Glutamatergic neuron (in vitro differentiated cells): ENCODE results near the gene AK4. TPM values are rescaled to one million over a fixed set of nuclear protein-coding genes. Genes with fewer than 3 reads are reported as not detected.

Experiments
- DNase-seq: peaks from one replicate; pipeline ENCODE4 v3.0.0; 2022
- H3K27ac Mint-ChIP-seq: one replicate; pipeline ENCODE4 v1.8.0; 2020; ENCODE audit warnings: mild to moderate bottlenecking, mixed read lengths, inconsistent platforms; ENCODE audit not compliant: unreplicated experiment
- H3K27me3 Mint-ChIP-seq: one replicate; pipeline ENCODE4 v1.8.0; 2020; ENCODE audit warnings: mild to moderate bottlenecking, moderate library complexity, mixed read lengths, inconsistent platforms; ENCODE audit not compliant: unreplicated experiment
- H3K36me3 Mint-ChIP-seq: one replicate; pipeline ENCODE4 v1.8.0; 2020; ENCODE audit warnings: mild to moderate bottlenecking, mixed read lengths, inconsistent platforms; ENCODE audit not compliant: unreplicated experiment
- H3K4me1 Mint-ChIP-seq: one replicate; pipeline ENCODE4 v1.8.0; 2020; ENCODE audit warnings: mild to moderate bottlenecking, low read depth, mixed read lengths, inconsistent platforms; ENCODE audit not compliant: unreplicated experiment
- H3K4me3 Mint-ChIP-seq: one replicate; pipeline ENCODE4 v1.8.0; 2020; ENCODE audit warnings: mild to moderate bottlenecking, mixed read lengths, inconsistent platforms; ENCODE audit not compliant: unreplicated experiment
- H3K9me3 Mint-ChIP-seq: one replicate; pipeline ENCODE4 v1.8.0; 2020; ENCODE audit warnings: mild to moderate bottlenecking, moderate library complexity, mixed read lengths, inconsistent platforms; ENCODE audit not compliant: unreplicated experiment
- total RNA-seq: library from RNA; stranded (reverse); fragmentation: NEBNext Ultra II Directional; extraction: Animal tissue kit (Norgen Biotek cat#: 25700); gene quantifications from one replicate; pipeline ENCODE4 v1.2.1, GENCODE V29; 2021; ENCODE audit not compliant: unreplicated experiment
- TF ChIP-seq, protein P1 (sequence below): fragments of 200-600 bp; sonication (generic); IDR thresholded peaks from one replicate; pipeline ENCODE4 v1.5.0; 2021; ENCODE audit not compliant: partially characterized antibody, unreplicated experiment

AK4 gene
- total RNA-seq, 1 donor from 2014 or later, result 2.6 TPM

DNA sequence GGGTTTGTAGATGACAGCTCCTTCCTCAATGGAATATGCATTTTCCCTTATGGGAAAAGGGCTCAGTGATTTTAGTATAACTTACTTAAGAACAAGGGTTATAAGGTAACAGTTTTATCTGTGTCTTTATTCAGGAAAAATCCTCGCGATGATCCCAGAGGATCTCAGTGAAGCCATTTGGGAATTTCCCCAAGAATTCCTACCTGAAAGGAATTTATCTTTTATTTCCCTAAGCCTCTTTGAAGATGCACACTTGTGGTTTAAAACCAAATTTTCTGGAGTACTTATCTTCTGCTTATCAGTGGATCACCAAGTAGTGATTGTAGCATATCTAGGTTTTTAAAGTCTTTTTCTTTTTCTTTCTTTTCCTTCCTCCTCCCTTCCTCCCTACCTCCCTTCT, 58.8 kb downstream of the AK4 start:
- Mint-ChIP-seq H3K9me3 (no peaks in the 10 kb centered on the region), H3K27me3 (peaks cover 2% of the 10 kb centered on the region), H3K27ac (no peak overlapping the region), H3K4me3 (no peak overlapping the region), H3K36me3 (peaks cover 4% of the 10 kb centered on the region), H3K4me1 (no peaks in the 10 kb centered on the region)
- TF ChIP-seq, protein P1, sequence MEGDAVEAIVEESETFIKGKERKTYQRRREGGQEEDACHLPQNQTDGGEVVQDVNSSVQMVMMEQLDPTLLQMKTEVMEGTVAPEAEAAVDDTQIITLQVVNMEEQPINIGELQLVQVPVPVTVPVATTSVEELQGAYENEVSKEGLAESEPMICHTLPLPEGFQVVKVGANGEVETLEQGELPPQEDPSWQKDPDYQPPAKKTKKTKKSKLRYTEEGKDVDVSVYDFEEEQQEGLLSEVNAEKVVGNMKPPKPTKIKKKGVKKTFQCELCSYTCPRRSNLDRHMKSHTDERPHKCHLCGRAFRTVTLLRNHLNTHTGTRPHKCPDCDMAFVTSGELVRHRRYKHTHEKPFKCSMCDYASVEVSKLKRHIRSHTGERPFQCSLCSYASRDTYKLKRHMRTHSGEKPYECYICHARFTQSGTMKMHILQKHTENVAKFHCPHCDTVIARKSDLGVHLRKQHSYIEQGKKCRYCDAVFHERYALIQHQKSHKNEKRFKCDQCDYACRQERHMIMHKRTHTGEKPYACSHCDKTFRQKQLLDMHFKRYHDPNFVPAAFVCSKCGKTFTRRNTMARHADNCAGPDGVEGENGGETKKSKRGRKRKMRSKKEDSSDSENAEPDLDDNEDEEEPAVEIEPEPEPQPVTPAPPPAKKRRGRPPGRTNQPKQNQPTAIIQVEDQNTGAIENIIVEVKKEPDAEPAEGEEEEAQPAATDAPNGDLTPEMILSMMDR, result no peak
- no peak for DNase-seq

DNA sequence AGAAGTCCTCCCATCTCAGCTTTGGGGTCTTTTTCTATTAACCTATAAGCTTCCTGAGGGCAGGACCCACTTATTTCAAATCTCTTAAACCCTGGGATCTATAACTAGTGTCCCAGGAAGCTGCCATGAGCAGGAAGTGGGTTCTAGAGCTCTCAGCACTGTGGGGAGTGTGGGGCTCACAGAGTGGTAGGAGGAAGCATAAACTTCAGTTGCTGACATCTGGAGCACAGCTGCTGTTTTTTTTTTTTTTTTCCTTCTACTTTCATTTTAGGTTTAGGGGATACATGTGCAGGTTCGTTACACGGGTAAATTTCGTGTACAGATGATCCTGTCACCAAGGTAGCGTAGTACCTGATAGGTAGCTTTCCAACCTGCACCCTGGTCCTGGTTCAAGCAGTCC, 59.3 kb downstream of the AK4 start:
- Mint-ChIP-seq H3K4me1 (no peaks in the 10 kb centered on the region), H3K4me3 (no peak overlapping the region), H3K27ac (no peak overlapping the region), H3K9me3 (no peaks in the 10 kb centered on the region), H3K36me3 (peaks cover 4% of the 10 kb centered on the region), H3K27me3 (peaks cover 2% of the 10 kb centered on the region)
- TF ChIP-seq, protein P1, result no peak
- DNase-seq, result no peak

DNA sequence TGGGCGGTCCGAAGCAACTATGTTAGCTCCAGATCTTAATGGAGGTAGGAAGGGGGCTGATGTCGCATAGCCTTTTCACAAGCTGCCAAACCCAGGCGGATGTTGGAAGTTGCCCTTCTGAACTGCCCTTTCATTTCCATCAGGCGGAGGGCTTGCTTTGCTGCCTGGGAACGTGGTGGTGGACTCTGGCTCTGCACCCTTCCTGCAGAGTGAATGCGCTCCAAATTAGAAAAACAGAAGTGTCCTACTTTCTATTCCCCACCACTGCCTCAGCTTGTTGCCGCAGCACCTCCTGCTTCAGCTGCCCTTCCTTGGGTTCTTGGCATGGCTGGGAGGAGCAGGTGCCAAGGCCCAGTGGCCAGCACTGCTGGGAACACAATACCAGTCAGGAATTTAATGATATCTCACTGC, 60.6 kb downstream of the AK4 start:
- Mint-ChIP-seq H3K4me1 (no peaks in the 10 kb centered on the region), H3K36me3 (peaks cover 4% of the 10 kb centered on the region), H3K4me3 (no peak overlapping the region), H3K9me3 (no peaks in the 10 kb centered on the region), H3K27me3 (peaks cover 2% of the 10 kb centered on the region), H3K27ac (no peak overlapping the region)
- DNase-seq, result no peak
- TF ChIP-seq, protein P1, result no peak

DNA sequence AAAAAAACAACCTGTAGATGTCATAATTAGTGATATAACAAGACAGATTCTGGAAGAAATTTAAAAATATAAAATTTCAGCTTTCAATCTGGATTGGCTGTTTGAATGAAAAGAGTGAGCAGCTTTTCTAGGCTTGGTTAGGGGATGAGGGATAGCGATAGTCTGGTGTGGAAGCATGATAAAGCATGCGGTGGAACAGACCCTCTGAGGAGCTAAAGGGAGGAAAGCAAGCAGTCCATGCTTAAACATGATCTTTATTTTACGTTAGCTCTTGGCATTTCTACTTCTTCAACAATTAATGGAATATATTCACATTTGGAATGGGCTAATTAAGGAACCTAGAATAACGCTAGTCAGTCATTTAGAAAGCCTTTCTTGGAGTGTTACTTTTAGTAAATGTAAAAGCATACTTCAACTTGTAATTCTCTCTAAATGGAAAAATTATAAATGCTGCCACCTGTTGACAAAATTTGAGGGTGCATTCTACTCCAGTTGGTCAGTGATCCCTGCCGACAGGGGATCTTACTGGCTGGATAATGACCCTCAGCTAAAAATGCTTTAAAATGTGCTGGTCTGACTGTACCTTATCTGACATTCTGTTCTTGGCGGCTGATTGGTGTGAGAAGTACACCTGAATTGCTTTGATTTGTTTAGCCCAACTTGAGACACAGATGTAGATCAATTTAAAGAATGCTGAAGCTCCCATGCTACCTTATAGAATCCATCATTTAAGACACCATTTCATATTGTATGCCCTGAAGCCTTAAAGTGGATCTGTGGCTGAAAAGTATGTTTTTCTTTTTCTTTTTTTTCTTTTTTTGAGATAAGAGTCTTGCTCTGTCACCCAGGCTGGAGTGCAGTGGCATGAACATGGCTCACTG, 61.2 kb downstream of the AK4 start:
- no peaks in the 10 kb centered on the region for H3K9me3 Mint-ChIP-seq
- H3K36me3 Mint-ChIP-seq, result peaks cover 4% of the 10 kb centered on the region
- peaks cover 2% of the 10 kb centered on the region for H3K27me3 Mint-ChIP-seq
- TF ChIP-seq, protein P1, result peak; percentile 30
- DNase-seq, result no peak
- H3K4me3 Mint-ChIP-seq, result no peak overlapping the region
- H3K4me1 Mint-ChIP-seq, result no peaks in the 10 kb centered on the region
- no peak overlapping the region for H3K27ac Mint-ChIP-seq

DNA sequence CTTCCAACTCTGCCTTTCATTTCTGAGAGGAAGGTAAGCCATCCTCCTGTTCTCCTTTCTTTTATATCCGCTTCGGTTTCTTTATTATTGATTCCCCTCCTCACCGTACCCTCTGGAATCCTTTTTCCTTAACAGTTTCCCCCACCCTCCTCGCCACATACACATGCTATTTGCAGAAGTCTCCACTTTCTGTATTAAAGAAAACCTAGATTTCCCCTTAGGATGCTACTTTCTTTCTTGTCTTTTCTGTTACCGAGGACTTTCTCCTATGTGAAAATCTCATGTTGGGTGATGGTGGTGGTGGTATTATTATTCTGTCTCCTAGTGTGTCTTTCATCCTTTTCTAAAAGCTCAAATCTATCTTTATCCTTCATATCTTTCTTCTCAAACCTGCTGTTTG, 62.3 kb downstream of the AK4 start:
- Mint-ChIP-seq H3K4me1 (no peaks in the 10 kb centered on the region), H3K4me3 (no peak overlapping the region), H3K9me3 (no peaks in the 10 kb centered on the region), H3K27ac (no peak overlapping the region), H3K27me3 (peaks cover 4% of the 10 kb centered on the region), H3K36me3 (peaks cover 4% of the 10 kb centered on the region)
- no peak for DNase-seq
- TF ChIP-seq, protein P1, result no peak
